Epithelial cell of esophagus (primary cell): Measurements from ENCODE around the gene TMEM238.

Experiments
- DNase-seq: peaks from one replicate; pipeline ENCODE4 v3.0.0; 2010; ENCODE audit warnings: low read depth
- H3K4me3 ChIP-seq: 2 replicates; pipeline ENCODE4 v1.5.1; 2011; ENCODE audit warnings: mild to moderate bottlenecking, low read length, control low read depth
- CTCF ChIP-seq: IDR thresholded peaks from 2 replicates; pipeline ENCODE4 v1.5.1; 2011; ENCODE audit warnings: low read depth, mild to moderate bottlenecking, low read length, control low read depth, inconsistent platforms; ENCODE audit not compliant: insufficient read depth; ENCODE audit errors: missing control alignments

The TMEM238 gene

GRCh38 chr19:55384131-55384919 lies at the start of gene TMEM238:
TMEM238 (minus strand) TSS chr19:55384292; CDS start chr19:55384259, 33 bp downstream.
- no peak for TF ChIP-seq CTCF
- no peak for DNase-seq
- peak within 1 kb of the TSS; percentile 99 for H3K4me3 ChIP-seq

- H3K4me3 ChIP-seq = no peak overlapping the region
- no peak for TF ChIP-seq CTCF
- DNase-seq = no peak
Observed at GRCh38 chr19:55433292-55433691, 49.2 kb upstream of the TMEM238 start.

GRCh38 chr19:55432241-55432959 lies 48.3 kb upstream of the TMEM238 start:
- no peak for TF ChIP-seq CTCF
- DNase-seq = peak; percentile 19
- no peak overlapping the region for H3K4me3 ChIP-seq

- no peak for DNase-seq
- no peak overlapping the region for H3K4me3 ChIP-seq
- no peak for TF ChIP-seq CTCF
Observed at GRCh38 chr19:55431183-55431582, 47.1 kb upstream of the TMEM238 start.

- DNase-seq = no peak
- no peak for TF ChIP-seq CTCF
- H3K4me3 ChIP-seq = no peak overlapping the region
Observed at GRCh38 chr19:55426042-55426441, 42.0 kb upstream of the TMEM238 start.

GRCh38 chr19:55424518-55424917 lies 40.4 kb upstream of the TMEM238 start:
- TF ChIP-seq CTCF = no peak
- no peak for DNase-seq
- H3K4me3 ChIP-seq = no peak overlapping the region
